Measurements from ENCODE around the gene SLC22A3.
"Not testable (repeated sequence)": the region's sequence is repeated elsewhere in the genome, so short reads cannot be mapped to it uniquely, and the experiment has no call there.

SLC22A3 gene

DNA sequence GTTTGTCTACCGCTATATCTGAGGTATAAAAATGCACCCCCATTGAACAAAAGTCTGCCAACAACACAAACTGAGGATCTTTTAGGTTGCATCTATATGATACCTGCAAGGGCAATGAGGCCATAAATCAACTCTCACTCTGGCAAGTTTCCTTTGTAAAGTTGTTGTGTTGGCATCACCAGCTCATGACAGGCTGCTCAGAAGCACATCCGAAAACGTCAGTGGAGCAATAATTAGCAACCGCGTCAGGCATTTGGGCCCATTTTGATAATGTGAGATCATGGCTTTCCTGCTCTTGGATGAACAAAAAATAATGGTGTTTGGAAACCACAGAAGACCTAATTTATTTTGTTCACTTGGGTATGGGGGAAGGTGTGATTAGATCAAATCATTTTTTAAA, 12.0 kb upstream of the SLC22A3 start:
- no peak for DNase-seq (ENCODE audit: low read depth)

GRCh38 chr6:160337301-160337700, 10.9 kb upstream of the SLC22A3 start:
- DNase-seq (ENCODE audit: low read depth): peak; percentile 17

DNA sequence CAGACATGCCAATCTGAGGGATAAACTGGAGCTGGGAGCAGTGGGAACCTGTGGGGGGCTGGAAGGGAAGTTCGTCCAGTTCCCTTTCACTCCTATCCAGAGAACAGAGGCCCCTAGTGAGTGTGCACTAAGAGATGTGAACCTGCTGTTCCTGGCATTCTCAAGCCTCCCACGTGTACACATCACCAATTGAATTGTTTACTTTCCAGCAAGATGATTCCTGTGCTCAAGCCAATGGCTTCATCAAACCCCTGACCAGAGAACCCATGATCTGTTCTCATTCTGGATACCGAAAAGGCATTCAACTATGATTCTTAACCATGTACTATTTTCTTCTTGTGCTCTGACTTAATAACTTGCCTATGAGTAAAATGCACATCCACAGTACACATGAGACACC, 10.2 kb upstream of the SLC22A3 start:
- DNase-seq (ENCODE audit: low read depth): no peak

DNA sequence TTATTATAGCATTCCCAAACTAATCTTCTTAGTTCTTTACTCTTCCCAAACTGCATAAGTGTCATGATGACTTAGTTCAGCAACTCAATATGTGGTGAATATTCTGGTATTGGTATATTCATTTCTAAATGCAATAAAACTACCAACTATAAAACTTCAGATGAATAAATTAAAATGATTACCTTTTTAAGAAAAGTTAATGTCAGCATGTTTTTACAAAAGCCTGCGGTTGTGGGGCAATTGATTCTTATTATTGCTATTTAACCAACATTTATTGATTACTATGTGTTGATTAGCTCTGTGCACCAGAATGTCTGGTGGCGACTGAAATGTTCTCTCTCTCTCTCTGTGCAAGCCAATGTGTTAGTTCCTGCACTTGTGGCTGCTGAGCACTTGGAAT, 5.0 kb upstream of the SLC22A3 start:
- DNase-seq (ENCODE audit: low read depth): no peak

DNA sequence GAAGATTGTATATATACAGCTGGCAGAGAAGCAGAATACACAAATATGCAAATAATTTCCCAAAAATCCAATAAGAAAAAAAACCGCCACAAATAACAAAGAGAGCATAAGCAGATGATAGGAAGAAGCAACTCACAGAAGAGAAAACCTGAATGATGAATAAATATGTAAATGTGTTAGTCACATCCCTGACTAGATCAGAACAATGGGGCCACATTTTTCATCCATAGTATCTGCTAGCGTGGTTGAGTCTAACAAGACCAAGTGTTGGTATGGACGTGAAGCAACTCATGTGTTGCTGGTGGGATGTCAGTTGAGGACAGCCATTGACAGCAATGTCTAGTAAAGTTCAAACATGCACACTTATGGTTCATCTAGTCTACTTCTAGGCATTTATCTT, 3.9 kb upstream of the SLC22A3 start:
- no peak for DNase-seq (ENCODE audit: low read depth)

DNA sequence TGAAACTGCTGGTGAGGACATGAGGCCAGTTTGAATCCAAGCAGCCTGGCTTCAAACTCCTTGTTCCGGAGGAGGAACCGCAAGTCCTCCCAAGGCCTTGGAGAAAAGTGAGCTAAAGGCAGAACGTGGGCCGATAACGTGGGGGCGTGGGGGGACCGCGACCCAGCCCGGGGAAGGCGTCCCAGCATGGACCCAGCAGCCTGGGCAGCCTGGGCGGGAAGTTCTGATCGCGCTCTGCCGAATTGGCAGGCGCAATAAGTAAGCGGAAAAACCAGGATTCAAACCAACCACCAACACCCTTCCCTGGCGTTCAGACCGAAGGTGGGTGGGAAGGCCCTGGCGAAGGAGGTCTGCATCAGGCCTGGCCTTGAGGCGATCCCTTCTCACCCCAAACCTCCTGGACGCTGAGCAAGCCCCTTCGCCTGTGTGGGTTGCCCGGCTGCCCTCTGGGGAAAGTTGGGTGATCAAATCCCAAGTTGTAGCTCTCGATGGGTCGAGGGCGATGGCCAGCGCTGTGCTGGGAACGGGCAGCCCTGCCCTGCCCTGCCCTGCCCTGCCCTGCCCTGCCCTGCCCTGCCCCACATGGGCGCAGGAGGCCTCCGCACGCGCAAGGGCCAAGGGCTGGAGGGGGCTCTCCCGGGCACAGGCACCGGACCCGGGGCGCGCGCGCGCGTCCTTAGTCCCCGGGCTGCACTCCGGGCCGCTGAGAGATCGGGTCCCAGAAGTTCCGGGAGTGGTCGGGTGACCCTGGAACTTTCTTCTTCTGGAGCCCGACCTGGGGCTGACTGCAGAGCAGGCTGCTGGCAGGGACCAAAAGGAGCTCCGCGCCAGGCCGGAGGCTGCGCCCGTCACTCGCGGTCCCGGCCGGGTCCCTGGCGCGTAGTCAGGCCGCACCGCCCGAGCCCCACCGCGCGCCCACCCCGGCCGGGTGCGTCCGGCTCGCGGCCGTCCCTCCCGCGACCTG, 637 bp upstream of the SLC22A3 start:
- no peak for DNase-seq (ENCODE audit: low read depth)

DNA sequence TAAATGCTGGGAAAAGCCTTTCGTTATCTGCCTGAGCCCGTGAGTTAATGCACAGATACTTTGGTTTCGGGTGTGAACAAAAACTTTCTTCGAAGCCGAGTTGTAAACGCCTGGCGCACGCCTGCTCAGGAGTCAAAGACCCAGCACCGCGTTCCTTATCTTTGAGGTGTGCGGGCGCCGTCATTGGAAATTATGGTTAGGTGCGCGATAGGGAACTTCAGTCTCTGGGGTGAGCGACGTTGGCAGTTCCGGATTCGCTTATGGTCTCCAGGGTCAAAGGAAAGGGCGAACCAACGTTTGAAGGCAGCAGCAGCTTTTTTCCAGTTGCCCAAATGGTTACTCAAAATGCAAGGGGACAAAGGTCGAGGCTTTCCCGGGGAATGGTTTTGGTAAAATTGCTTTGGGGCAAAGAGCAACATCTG, 853 bp downstream of the SLC22A3 start:
- no peak for DNase-seq (ENCODE audit: low read depth)

DNA sequence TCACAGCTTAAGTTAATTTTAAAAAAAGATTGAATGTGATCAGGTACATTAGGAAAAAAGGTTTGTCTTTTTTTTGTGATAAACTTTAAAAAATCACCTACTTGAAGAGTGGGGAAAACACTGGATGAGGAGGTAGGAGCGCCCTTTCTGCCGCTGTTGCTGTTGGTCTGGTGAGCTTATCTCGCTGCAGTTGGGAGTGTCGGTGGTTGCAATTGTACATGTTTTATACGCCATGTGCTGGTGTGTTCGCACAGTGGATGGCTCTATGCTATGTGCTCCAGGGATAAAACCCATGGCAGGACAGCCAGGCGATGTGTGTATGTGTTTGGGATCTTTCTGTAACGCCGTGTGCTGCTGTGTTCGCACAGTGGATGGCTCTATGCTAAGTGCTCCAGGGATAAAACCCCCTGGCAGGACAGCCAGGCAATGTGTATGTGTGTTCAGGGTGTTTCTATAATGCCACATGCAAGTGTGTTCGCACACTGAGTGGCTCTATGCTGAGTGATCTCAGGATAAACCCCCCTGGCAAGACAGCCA, 1.7 kb downstream of the SLC22A3 start:
- DNase-seq (ENCODE audit: low read depth): no peak

DNA sequence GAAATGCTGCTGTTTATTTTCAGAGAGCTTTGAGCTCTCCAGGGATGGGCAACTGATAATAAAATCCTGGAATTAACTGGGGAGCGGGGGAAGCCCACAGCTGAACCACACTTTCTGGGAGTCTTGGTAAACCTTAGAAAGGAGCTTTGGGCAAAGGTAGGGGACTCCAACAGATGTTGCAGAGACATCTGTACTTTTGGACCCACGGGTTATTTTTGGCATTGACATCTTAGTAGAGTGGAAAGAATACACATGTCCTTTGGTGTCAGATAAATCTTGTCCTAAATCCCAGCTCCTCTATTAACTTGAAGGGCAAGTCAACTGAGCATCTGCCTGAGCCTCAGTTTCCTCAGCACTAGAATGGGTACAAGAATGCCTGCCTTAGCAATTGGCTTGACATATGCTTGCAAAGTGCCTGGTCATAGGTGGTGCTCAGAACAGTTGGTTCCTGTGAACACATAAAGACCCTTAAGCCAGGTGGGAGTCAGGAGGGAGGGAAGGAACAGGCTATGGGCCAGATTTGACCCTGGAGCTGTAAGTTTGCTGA, 5.8 kb downstream of the SLC22A3 start:
- DNase-seq (ENCODE audit: low read depth): no peak

GRCh38 chr6:160355001-160355400, 6.8 kb downstream of the SLC22A3 start:
- peak; percentile 26 for DNase-seq (ENCODE audit: low read depth)

GRCh38 chr6:160356074-160356744, 8.0 kb downstream of the SLC22A3 start:
- DNase-seq (ENCODE audit: low read depth): no peak

GRCh38 chr6:160357088-160357487, 8.9 kb downstream of the SLC22A3 start:
- no peak for DNase-seq (ENCODE audit: low read depth)

GRCh38 chr6:160358225-160359119, 10.3 kb downstream of the SLC22A3 start:
- DNase-seq (ENCODE audit: low read depth): no peak

- no peak for DNase-seq (ENCODE audit: low read depth)
These were observed 12.8 kb downstream of the SLC22A3 start for GRCh38 chr6:160360955-160361354.

DNA sequence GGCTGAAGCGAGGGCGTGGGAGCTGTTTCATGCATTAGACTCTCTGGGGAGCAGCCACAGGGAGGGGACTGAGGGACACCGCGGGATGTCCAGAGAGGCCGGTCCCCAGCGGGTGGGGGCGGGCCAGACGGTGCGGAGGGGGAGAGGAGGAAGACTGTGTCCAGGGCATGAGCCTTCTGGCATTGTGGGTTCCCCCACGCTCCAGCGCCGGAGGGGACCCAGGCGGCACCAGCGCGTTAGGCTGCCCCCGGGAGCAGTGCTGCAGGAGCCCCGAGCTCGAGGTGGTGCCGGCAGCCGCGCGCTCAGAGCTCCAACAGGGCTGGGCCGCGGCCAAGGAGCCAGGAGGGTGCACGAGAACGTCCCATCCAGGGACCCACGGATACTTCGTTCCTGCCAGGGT, 14.4 kb downstream of the SLC22A3 start:
- no peak for DNase-seq (ENCODE audit: low read depth)

DNA sequence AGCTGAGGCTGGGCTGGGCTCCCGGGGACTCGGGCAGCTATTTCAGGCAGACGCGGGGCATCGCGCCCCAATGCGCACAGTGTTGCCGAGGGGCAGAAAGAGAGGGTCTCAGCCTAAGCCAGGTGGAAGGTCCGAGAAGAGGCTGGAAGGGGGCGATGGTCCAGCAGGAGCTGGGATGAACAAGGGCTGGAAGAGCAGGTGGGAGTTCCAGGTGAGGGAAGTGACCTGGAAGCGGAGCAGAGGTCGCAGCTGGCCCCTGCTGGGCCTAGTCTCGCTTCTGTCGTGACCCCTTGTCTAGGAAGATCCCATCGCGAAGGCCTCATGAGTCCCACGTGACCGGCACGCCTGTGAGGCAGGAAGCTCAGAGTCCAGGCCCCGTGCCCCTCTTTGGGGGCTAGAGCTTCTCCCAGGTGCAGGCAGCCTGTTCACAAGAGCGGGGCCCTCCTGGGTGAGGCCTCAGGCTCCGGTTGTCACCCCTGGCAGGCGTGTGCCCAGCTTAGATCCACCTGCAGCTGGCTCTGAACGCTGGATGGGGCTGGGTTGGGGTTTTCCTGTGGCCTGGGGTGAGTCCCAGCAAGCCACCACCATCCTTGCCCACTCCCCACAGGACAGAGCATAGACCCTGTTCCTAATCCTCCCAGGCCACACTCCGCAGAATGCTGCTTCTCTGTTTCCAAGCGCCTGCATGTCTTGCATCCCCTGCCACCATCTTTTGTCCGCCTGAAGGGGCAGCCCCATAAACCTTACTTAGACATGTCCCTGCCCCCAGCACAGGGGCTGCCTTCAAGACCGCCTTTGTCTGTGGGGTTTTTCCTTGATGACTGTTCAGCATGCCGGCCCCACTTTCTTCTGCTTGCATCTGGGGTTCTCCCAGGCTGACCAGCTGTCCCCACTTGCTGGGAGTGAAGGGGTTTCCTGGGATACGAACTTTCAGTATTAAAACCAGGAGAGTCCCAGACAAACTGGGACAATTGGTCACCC, 15.1 kb downstream of the SLC22A3 start:
- no peak for DNase-seq (ENCODE audit: low read depth)

DNA sequence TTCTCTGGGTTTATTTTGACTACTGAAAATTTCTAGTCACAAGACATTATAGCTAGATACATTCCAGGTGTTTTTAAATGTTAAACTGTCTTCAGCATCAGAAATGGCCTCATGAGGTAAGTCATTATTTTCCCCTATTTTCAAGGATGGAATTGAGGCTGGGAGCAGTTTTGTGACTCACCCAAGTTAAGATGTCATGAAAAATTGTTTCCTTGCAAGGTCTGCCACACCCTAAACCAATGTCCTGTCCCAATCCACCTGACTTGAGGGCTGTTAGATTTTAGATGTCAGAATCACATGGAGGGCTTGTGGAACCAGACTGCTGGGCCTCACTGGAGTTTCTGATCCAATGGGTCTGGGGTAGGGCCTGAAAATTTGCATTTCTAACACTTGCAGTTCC, 16.9 kb downstream of the SLC22A3 start:
- DNase-seq (ENCODE audit: low read depth): no peak

DNA sequence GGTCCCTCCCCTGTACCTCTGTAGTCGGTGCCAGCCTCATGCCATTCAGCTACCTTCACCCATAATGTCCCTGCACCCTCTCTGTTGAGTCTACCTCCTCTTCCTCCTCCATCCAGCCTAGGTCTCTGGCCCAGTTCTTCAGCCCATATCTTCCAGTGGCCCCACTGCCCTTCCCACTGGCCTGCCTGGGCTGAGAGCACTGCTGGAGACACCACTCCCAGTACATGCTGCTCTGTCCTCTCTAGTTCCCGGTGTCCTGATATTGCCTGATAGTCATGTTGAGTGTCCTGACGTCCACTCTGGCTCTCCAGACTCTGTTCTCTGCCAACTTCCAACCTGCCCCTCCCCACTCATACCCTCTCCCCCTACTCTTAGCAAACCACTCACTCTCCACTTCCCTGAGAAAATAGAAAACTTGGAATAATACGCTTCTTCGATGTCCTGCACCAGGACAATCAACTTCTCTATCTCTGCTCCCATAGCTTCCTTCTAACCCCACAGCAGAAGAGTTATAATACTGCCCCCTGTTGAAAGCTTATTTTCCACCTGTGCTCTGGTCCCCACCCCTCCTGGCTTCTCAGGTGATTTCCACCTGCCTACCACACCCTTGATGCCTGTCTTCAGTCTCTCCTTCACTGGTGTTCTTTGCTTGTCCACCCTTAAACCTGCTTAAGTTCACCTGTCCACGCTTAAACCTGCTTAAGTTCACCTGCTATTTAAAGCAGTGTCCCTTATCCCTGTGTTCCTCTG, 19.8 kb downstream of the SLC22A3 start:
- DNase-seq (ENCODE audit: low read depth): no peak

GRCh38 chr6:160368670-160369069, 20.5 kb downstream of the SLC22A3 start:
- DNase-seq (ENCODE audit: low read depth): no peak

DNA sequence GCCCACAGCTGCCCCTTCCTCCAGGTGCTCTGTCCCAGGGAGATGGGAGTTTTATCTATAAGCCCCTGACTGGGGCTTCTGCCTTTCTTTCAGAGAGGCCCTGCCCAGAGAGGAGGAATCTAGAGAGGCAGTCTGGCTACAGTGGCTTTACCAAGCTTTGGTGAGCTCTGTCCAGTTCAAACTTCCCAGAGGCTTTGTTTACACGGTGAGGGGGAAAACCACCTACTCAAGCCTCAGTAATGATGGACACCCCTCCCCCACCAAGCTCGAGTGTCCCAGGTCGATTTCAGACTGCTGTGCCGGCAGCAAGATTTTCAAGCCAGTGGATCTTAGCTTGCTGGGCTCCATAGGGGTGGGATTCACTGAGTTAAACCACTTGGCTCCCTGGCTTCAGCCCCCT, 25.4 kb downstream of the SLC22A3 start:
- not testable (repeated sequence) for DNase-seq (ENCODE audit: low read depth)

Data from fibroblast of gingiva (primary cell).